HepG2 (cell line): ENCODE data around the gene KCNT2. TPM values are rescaled to one million over a fixed set of nuclear protein-coding genes. Genes with fewer than 3 reads are reported as not detected.

Experiments
- ATAC-seq: fragments of 200-7000 bp; cut with Tn5 transposase; 3 replicates; pipeline ENCODE4 v1.9.1; 2020; ENCODE audit warnings: mild to moderate bottlenecking, moderate library complexity
- BruUV-seq: library from RNA; stranded (reverse); fragments of 400-500 nt; replicated peaks from 2 replicates; lab custom pipeline; 2021; lab: Mats Ljungman, UMichigan
- CTCF ChIA-PET: fragments of 300-600 bp; formaldehyde crosslinking; extraction: SDS; loops from one replicate; lab custom pipeline; 2021; ENCODE audit warnings: low total read pairs, inconsistent platforms, low intra/inter-chr PET ratio; lab: Yijun Ruan, JAX
- POLR2A ChIA-PET: fragments of 350-600 bp; sonication (Branson Sonifier 250); formaldehyde crosslinking; loops from one replicate; lab custom pipeline; 2020; ENCODE audit warnings: antibody characterized with exemption, inconsistent platforms; lab: Yijun Ruan, JAX
- DNase-seq: peaks from one replicate; pipeline ENCODE4 v3.0.0-alpha.2; 2015; ENCODE audit warnings: low spot score
- FAIRE-seq: peaks from 3 replicates; lab custom pipeline; 2011; peaks lifted over from hg19 to GRCh38; lab: Jason Lieb, UNC
- H2AFZ ChIP-seq: one replicate; pipeline ENCODE4 v1.6.1; 2011; ENCODE audit warnings: low read length, inconsistent platforms
- H3K27ac ChIP-seq: fragments of 300-600 bp; 3 replicates; pipeline ENCODE4 v1.8.0; 2011; ENCODE audit warnings: mixed run types, mild to moderate bottlenecking, mixed read lengths, low read length, inconsistent platforms; ENCODE audit not compliant: insufficient read depth; ENCODE audit errors: extremely low read length
- H3K27me3 ChIP-seq, 2 experiments: fragments of 200-600 bp in 1 of 2; 2 replicates in 1 of 2; 3 replicates in 1 of 2; pipeline versions ENCODE4 v1.6.0 to v1.8.0; 2011; ENCODE audit warnings: low read length in 2 of 2, mild to moderate bottlenecking in 2 of 2, moderate library complexity in 2 of 2, inconsistent platforms in 1 of 2; ENCODE audit not compliant: insufficient read depth in 2 of 2, control insufficient read depth in 1 of 2
- H3K36me3 ChIP-seq, 2 experiments: fragments of 200-600 bp in 1 of 2; replicated peaks in 1 of 2; 2 replicates in 1 of 2; 3 replicates in 1 of 2; pipeline versions ENCODE4 v1.5.1 to v1.8.0; 2011; ENCODE audit warnings: low read length in 2 of 2, inconsistent platforms in 1 of 2; ENCODE audit not compliant: insufficient read depth in 2 of 2, control insufficient read depth in 1 of 2
- H3K4me1 ChIP-seq: 2 replicates; pipeline ENCODE4 v1.5.1; 2012; ENCODE audit warnings: low read length, inconsistent platforms; ENCODE audit not compliant: insufficient read depth
- H3K4me2 ChIP-seq: 2 replicates; pipeline ENCODE4 v1.6.0; 2011; ENCODE audit warnings: low read depth, low read length, inconsistent platforms
- H3K4me3 ChIP-seq, 3 experiments: fragments of 200-600 bp in 1 of 3; sonication (generic), shearing (Covaris generic) in 1 of 3; replicated peaks in 1 of 3; 2 replicates each; pipeline ENCODE4 v1.5.1; 2011 to 2016; ENCODE audit warnings: low read length in 3 of 3, inconsistent platforms in 2 of 3, low read depth in 2 of 3, mild to moderate bottlenecking in 2 of 3, control low read depth in 1 of 3, mixed read lengths in 1 of 3; ENCODE audit not compliant: insufficient read depth in 1 of 3
- H3K79me2 ChIP-seq: one replicate; pipeline ENCODE4 v1.6.1; 2011; ENCODE audit warnings: low read length, inconsistent platforms; ENCODE audit not compliant: insufficient read depth
- H3K9ac ChIP-seq: 2 replicates; pipeline ENCODE4 v1.6.0; 2011; ENCODE audit warnings: mild to moderate bottlenecking, low read depth, low read length, inconsistent platforms; ENCODE audit not compliant: insufficient read depth
- H3K9me3 ChIP-seq: 2 replicates; pipeline ENCODE4 v1.5.1; 2012; ENCODE audit warnings: mild to moderate bottlenecking, low read length
- H4K20me1 ChIP-seq: 2 replicates; pipeline ENCODE4 v1.6.0; 2011; ENCODE audit warnings: inconsistent platforms, mild to moderate bottlenecking, low read length, moderate library complexity; ENCODE audit not compliant: insufficient read depth
- AGO2 ChIP-seq: fragments of 200-400 bp; formaldehyde crosslinking; optimal IDR thresholded peaks from 2 replicates; pipeline ENCODE3; 2017; ENCODE audit warnings: mild to moderate bottlenecking, low read depth, low read length, moderate library complexity
- ATF3 ChIP-seq: sonication (generic); formaldehyde crosslinking; IDR thresholded peaks from 2 replicates; pipeline ENCODE4 v1.4.0; 2020; ENCODE audit warnings: missing genetic modification reagents
- ATF5 ChIP-seq: sonication (generic); formaldehyde crosslinking; IDR thresholded peaks from 2 replicates; pipeline ENCODE4 v1.4.0; 2020; ENCODE audit warnings: mild to moderate bottlenecking, low read depth, missing genetic modification reagents
- FOSL1 ChIP-seq: sonication (generic); formaldehyde crosslinking; IDR thresholded peaks from 2 replicates; pipeline ENCODE4 v1.9.0; 2021; ENCODE audit warnings: missing genetic modification reagents, borderline replicate concordance
- HMGXB4 ChIP-seq, 2 experiments: sonication (generic) in 1 of 2; formaldehyde crosslinking in 1 of 2; IDR thresholded peaks; 2 replicates each; pipeline versions ENCODE4 v1.4.0 to v1.6.1; 2018 to 2020; ENCODE audit warnings: missing genetic modification reagents in 2 of 2, borderline replicate concordance in 1 of 2, low read depth in 1 of 2, mild to moderate bottlenecking in 1 of 2, missing biosample characterization in 1 of 2
- IKZF4 ChIP-seq: sonication (generic); formaldehyde crosslinking; IDR thresholded peaks from 2 replicates; pipeline ENCODE4 v1.5.1; 2020; ENCODE audit warnings: borderline replicate concordance, mild to moderate bottlenecking, low read depth, missing genetic modification reagents; ENCODE audit errors: not compliant biosample characterization
- MAFF ChIP-seq: IDR thresholded peaks from 2 replicates; pipeline ENCODE4 v1.6.1; 2011; ENCODE audit warnings: low read depth, low read length, improper control_type of control experiment
- MAFK ChIP-seq, 2 experiments: IDR thresholded peaks in 1 of 2; conservative IDR thresholded peaks in 1 of 2; 2 replicates each; pipeline ENCODE4 v1.6.1; 2011; ENCODE audit warnings: improper control_type of control experiment in 2 of 2, low read length in 2 of 2
- SP140L ChIP-seq: sonication (generic); formaldehyde crosslinking; IDR thresholded peaks from 2 replicates; pipeline ENCODE4 v1.4.0; 2020; ENCODE audit warnings: missing genetic modification reagents, borderline replicate concordance
- SRF ChIP-seq: IDR thresholded peaks from 2 replicates; pipeline ENCODE4 v1.6.1; 2011; ENCODE audit warnings: mild to moderate bottlenecking, low read depth, low read length, moderate library complexity
- ZBTB7A ChIP-seq: sonication (generic); formaldehyde crosslinking; IDR thresholded peaks from 2 replicates; pipeline ENCODE4 v1.8.0; 2022; ENCODE audit warnings: mild to moderate bottlenecking, missing genetic modification reagents
- ZNF264 ChIP-seq: sonication (generic); formaldehyde crosslinking; IDR thresholded peaks from 2 replicates; pipeline ENCODE4 v1.4.0; 2020; ENCODE audit warnings: missing genetic modification reagents
- ZNF543 ChIP-seq: sonication (generic); formaldehyde crosslinking; IDR thresholded peaks from 2 replicates; pipeline ENCODE4 v1.4.0; 2020; ENCODE audit warnings: mild to moderate bottlenecking, missing genetic modification reagents
- ZNF546 ChIP-seq: sonication (generic); formaldehyde crosslinking; conservative IDR thresholded peaks from 2 replicates; pipeline ENCODE4 v1.8.1; 2023; ENCODE audit warnings: mild to moderate bottlenecking, missing genetic modification reagents
- ZNF558 ChIP-seq: sonication (generic); formaldehyde crosslinking; IDR thresholded peaks from 2 replicates; pipeline ENCODE4 v1.9.0; 2022; ENCODE audit warnings: mild to moderate bottlenecking, missing genetic modification reagents, borderline replicate concordance
- WGBS: methylation state at CpG from one replicate; pipeline ENCODE4 v1.1.6; 2017; ENCODE audit warnings: low lambda C conversion rate; 5-methylcytosine and 5-hydroxymethylcytosine counted together
- in situ Hi-C: cut with HindIII; loops from 2 replicates; pipeline ENCODE4 v1.10.0; 2017; ENCODE audit warnings: low pct_unique_long_range_greater_than_20kb; ENCODE audit not compliant: extremely low pct_ligation_motif_present
- intact Hi-C: fragments of 100-400 bp; cut with micrococcal nuclease; formaldehyde crosslinking; loops from one replicate; pipeline ENCODE4 v1.10.0; 2022; ENCODE audit not compliant: unreplicated experiment
- polyA plus RNA-seq, 8 experiments: library from polyadenylated mRNA; depleted of rRNA in 3 of 8; stranded (reverse) in 7 of 8; unstranded in 1 of 8; fragments of >200 nt; fragmentation: Illumina TruSeq in 4 of 8; extraction: Trizol in 4 of 8; gene quantifications; 2 replicates each; pipeline versions ENCODE4 v1.2.1 to v1.2.3, GENCODE V29; 2011 to 2016; ENCODE audit warnings: low read depth in 4 of 8, missing spikeins in 1 of 8, mixed read lengths in 1 of 8; ENCODE audit not compliant: insufficient read depth in 1 of 8
- total RNA-seq, 5 experiments: library from RNA; depleted of rRNA; stranded (reverse); fragments of >200 nt; fragmentation: Illumina TruSeq; extraction: Trizol; gene quantifications; 2 replicates each; pipeline ENCODE4 v1.2.3, GENCODE V29; 2016; ENCODE audit warnings: low read depth in 1 of 5

KCNT2 gene
- total and polyA plus RNA-seq, 2 of the 13 experiments (the other 11 are each of a cell fraction or from before 2014, with no cell fraction given), result not detected

GRCh38 chr1:196260270-196260669 lies 348.0 kb downstream of the KCNT2 start:
- no peak for TF ChIP-seq ZBTB7A (CRISPR knock-in tag)
- TF ChIP-seq MAFF, result peak; percentile 72; the same call in 1 of the 2 replicates
- peak; percentile 21 to 77; a peak in 3 of 4 replicates for TF ChIP-seq MAFK (conservative IDR thresholded peaks at IDR 0.05 in 1 of 2, IDR thresholded peaks at IDR 0.05 in 1 of 2; ENCODE audit: low read length in 2 of 2)
- Histone ChIP-seq H3K4me3 (no peak overlapping the region), H4K20me1 (no peaks in the 10 kb centered on the region), H3K9ac (no peak overlapping the region), H3K27me3 (no peaks in the 10 kb centered on the region), H3K79me2 (no peaks in the 10 kb centered on the region), H3K4me2 (no peak overlapping the region), H3K36me3 (no peaks in the 10 kb centered on the region), H3K27ac (no peak overlapping the region), H3K4me1 (no peaks in the 10 kb centered on the region), H2AFZ (no peak overlapping the region), H3K9me3 (no peaks in the 10 kb centered on the region)
- no peak for DNase-seq
- ATAC-seq, result no peak
- intact Hi-C loops, result no loop called here
- POLR2A ChIA-PET, result no interaction called here
- CTCF ChIA-PET, result no interaction called here
- BruUV-seq, result no TSS peak
- FAIRE-seq, result no peak
- in situ Hi-C loops, result no loop called here

- no peaks in the 10 kb centered on the region for H3K79me2 ChIP-seq
- 2% methylated on average over 2 of the region's 2 CpGs for WGBS
- in situ Hi-C loops, result no loop called here
- no peak overlapping the region for H3K4me2 ChIP-seq
- ChIA-PET CTCF (no interaction called here), POLR2A (no interaction called here)
- H3K9me3 ChIP-seq, result no peaks in the 10 kb centered on the region
- DNase-seq (no peak), ATAC-seq (no peak), FAIRE-seq (no peak)
- no peaks in the 10 kb centered on the region for H3K36me3 ChIP-seq
- intact Hi-C loops, result no loop called here
- no peak overlapping the region for H2AFZ ChIP-seq
- H4K20me1 ChIP-seq, result no peaks in the 10 kb centered on the region
- TF ChIP-seq ZNF558 (CRISPR knock-in tag) (no peak), ATF3 (CRISPR knock-in tag) (no peak), ZNF546 (CRISPR knock-in tag) (no peak), HMGXB4 (CRISPR knock-in tag; IDR thresholded peaks at IDR 0.05; ENCODE audit: borderline replicate concordance in 1 of 2, low read depth in 1 of 2) (no peak), ZNF264 (CRISPR knock-in tag) (no peak), SP140L (CRISPR knock-in tag) (no peak), ZNF543 (CRISPR knock-in tag) (no peak), FOSL1 (no peak), ATF5 (CRISPR knock-in tag) (no peak), SRF (no peak), AGO2 (no peak), IKZF4 (CRISPR knock-in tag) (no peak)
- no peak overlapping the region for H3K27ac ChIP-seq
- BruUV-seq, result no TSS peak
- H3K4me3 ChIP-seq, result no peak overlapping the region
- H3K27me3 ChIP-seq, result no peaks in the 10 kb centered on the region
- no peak overlapping the region for H3K9ac ChIP-seq
- H3K4me1 ChIP-seq, result no peaks in the 10 kb centered on the region
Measured at GRCh38 chr1:196259316-196259715, 348.9 kb downstream of the KCNT2 start.
